Activated CD8-positive, alpha-beta T cell treated with anti-CD3 and anti-CD28 coated beads for 36 hours (primary cell): Measurements from ENCODE around the gene ZNF865. TPM values are rescaled to one million over a fixed set of nuclear protein-coding genes. Genes with fewer than 3 reads are reported as not detected.

Experiments used
- ATAC-seq: fragments of 200-7000 bp; cut with Tn5 transposase; one replicate; pipeline ENCODE4 v1.10.0; 2021; ENCODE audit warnings: mild to moderate bottlenecking, moderate library complexity
- CTCF ChIA-PET: fragments of 350-600 bp; sonication (Branson Sonifier 250); formaldehyde crosslinking; loops from one replicate; lab custom pipeline; 2021; ENCODE audit warnings: antibody characterized with exemption; lab: Charles Lee
- POLR2A ChIA-PET: fragments of 350-600 bp; sonication (Branson Sonifier 250); formaldehyde crosslinking; loops from one replicate; lab custom pipeline; 2021; ENCODE audit warnings: antibody characterized with exemption; lab: Charles Lee
- DNase-seq: peaks from one replicate; pipeline ENCODE4 v3.0.0-alpha.2; 2020
- H3K27ac Mint-ChIP-seq: one replicate; pipeline ENCODE4 v1.8.0; 2021; ENCODE audit warnings: mild to moderate bottlenecking, mixed read lengths
- H3K27me3 Mint-ChIP-seq: one replicate; pipeline ENCODE4 v1.8.0; 2021; ENCODE audit warnings: mixed read lengths
- H3K36me3 Mint-ChIP-seq: one replicate; pipeline ENCODE4 v1.8.0; 2021; ENCODE audit warnings: low read depth, mixed read lengths
- H3K4me1 Mint-ChIP-seq: one replicate; pipeline ENCODE4 v1.8.0; 2021; ENCODE audit warnings: low read depth, mixed read lengths
- H3K4me3 Mint-ChIP-seq: one replicate; pipeline ENCODE4 v1.8.0; 2021; ENCODE audit warnings: mild to moderate bottlenecking, moderate library complexity, mixed read lengths
- H3K9me3 Mint-ChIP-seq: one replicate; pipeline ENCODE4 v1.8.0; 2021; ENCODE audit warnings: mixed read lengths
- CTCF ChIP-seq: fragments of 200-600 bp; IDR thresholded peaks from one replicate; pipeline ENCODE4 v1.8.0; 2022; ENCODE audit warnings: antibody characterized with exemption, mild to moderate bottlenecking
- intact Hi-C: fragments of 100-400 bp; cut with micrococcal nuclease; formaldehyde crosslinking; loops from one replicate; pipeline ENCODE4 v1.10.0; 2022
- total RNA-seq, 2 experiments: library from RNA; stranded (reverse); gene quantifications; one replicate each; pipeline ENCODE4 v1.2.3, GENCODE V29; 2021

Gene ZNF865
- total RNA-seq, 2 experiments from 2014 or later: 10.6 to 11.7 TPM

GRCh38 chr19:55613930-55614710, 8.7 kb downstream of the ZNF865 start:
- Mint-ChIP-seq H3K36me3 (peaks cover 40% of the 10 kb centered on the region), H3K27me3 (no peaks in the 10 kb centered on the region), H3K27ac (no peak overlapping the region), H3K9me3 (no peaks in the 10 kb centered on the region), H3K4me3 (no peak overlapping the region), H3K4me1 (peaks cover 26% of the 10 kb centered on the region)
- no peak for DNase-seq
- ChIA-PET CTCF (no interaction called here), POLR2A (no interaction called here)
- ATAC-seq: no peak
- no peak for TF ChIP-seq CTCF
- intact Hi-C loops: no loop called here

- DNase-seq (no peak), ATAC-seq (no peak)
- Mint-ChIP-seq H3K4me3 (no peak overlapping the region), H3K27me3 (no peaks in the 10 kb centered on the region), H3K9me3 (no peaks in the 10 kb centered on the region), H3K36me3 (peaks cover 40% of the 10 kb centered on the region), H3K27ac (no peak overlapping the region), H3K4me1 (peaks cover 28% of the 10 kb centered on the region)
- TF ChIP-seq CTCF: no peak
- intact Hi-C loops: no loop called here
- CTCF ChIA-PET: no interaction called here
- POLR2A ChIA-PET: interaction anchor here (1.3 kb wide), 1 partner anchor 8 kb away, joined by 5 read pairs; no protein-coding TSS in a partner anchor
These were observed 9.5 kb downstream of the ZNF865 start for GRCh38 chr19:55614711-55615542.

GRCh38 chr19:55615543-55616394, 10.3 kb downstream of the ZNF865 start:
- H3K27ac Mint-ChIP-seq: no peak overlapping the region
- intact Hi-C loops: no loop called here
- no peak overlapping the region for H3K4me3 Mint-ChIP-seq
- no peak for DNase-seq
- ChIA-PET POLR2A (interaction anchor here (1.3 kb wide), 1 partner anchor 9 kb away, joined by 5 read pairs; no protein-coding TSS in a partner anchor), CTCF (interaction anchor here (3.0 kb wide), 1 partner anchor 9 kb away, joined by 15 read pairs; the partner anchor contains the start of gene ZNF865)
- H3K27me3 Mint-ChIP-seq: no peaks in the 10 kb centered on the region
- no peak for TF ChIP-seq CTCF
- H3K4me1 Mint-ChIP-seq: peaks cover 32% of the 10 kb centered on the region
- no peaks in the 10 kb centered on the region for H3K9me3 Mint-ChIP-seq
- ATAC-seq: no peak
- peaks cover 42% of the 10 kb centered on the region for H3K36me3 Mint-ChIP-seq

GRCh38 chr19:55616395-55616875, 11.0 kb downstream of the ZNF865 start:
- CTCF ChIA-PET: interaction anchor here (3.0 kb wide), 1 partner anchor 10 kb away, joined by 15 read pairs; the partner anchor contains the start of gene ZNF865
- ATAC-seq: no peak
- Mint-ChIP-seq H3K9me3 (no peaks in the 10 kb centered on the region), H3K36me3 (peaks cover 42% of the 10 kb centered on the region), H3K27ac (no peak overlapping the region), H3K27me3 (no peaks in the 10 kb centered on the region), H3K4me3 (no peak overlapping the region), H3K4me1 (peaks cover 34% of the 10 kb centered on the region)
- POLR2A ChIA-PET: interaction anchor here (1.3 kb wide), 1 partner anchor 10 kb away, joined by 5 read pairs; no protein-coding TSS in a partner anchor
- TF ChIP-seq CTCF: no peak
- intact Hi-C loops: no loop called here
- DNase-seq: no peak
